MCF 10A (cell line): ENCODE results near the gene PPDPF. TPM values are rescaled to one million over a fixed set of nuclear protein-coding genes. Genes with fewer than 3 reads are reported as not detected.

Experiments
- BruUV-seq: library from RNA; stranded (reverse); fragments of 400-500 nt; replicated peaks from 2 replicates; lab custom pipeline; 2021; lab: Mats Ljungman, UMichigan
- CTCF ChIA-PET: fragments of 300-600 bp; sonication (Branson Sonifier 250); formaldehyde crosslinking; extraction: SDS; loops from one replicate; lab custom pipeline; 2021; ENCODE audit warnings: antibody characterized with exemption, inconsistent platforms; lab: Yijun Ruan, JAX
- POLR2A ChIA-PET: fragments of 300-600, 350-650 bp; sonication (Branson Sonifier 250); formaldehyde crosslinking; extraction: SDS; loops from one replicate; lab custom pipeline; 2020; ENCODE audit warnings: antibody characterized with exemption, inconsistent platforms; lab: Yijun Ruan, JAX
- DNase-seq: peaks from one replicate; pipeline ENCODE4 v3.0.0-alpha.2; 2018; ENCODE audit not compliant: unreplicated experiment
- H3K27ac Mint-ChIP-seq: one replicate; pipeline ENCODE4 v1.8.0; 2022; ENCODE audit warnings: mild to moderate bottlenecking, low read depth, mixed read lengths; ENCODE audit not compliant: unreplicated experiment
- H3K27me3 Mint-ChIP-seq: one replicate; pipeline ENCODE4 v1.8.0; 2022; ENCODE audit warnings: mixed read lengths; ENCODE audit not compliant: insufficient read depth, unreplicated experiment
- H3K36me3 Mint-ChIP-seq: one replicate; pipeline ENCODE4 v1.8.0; 2022; ENCODE audit warnings: mild to moderate bottlenecking, moderate library complexity, mixed read lengths; ENCODE audit not compliant: insufficient read depth, unreplicated experiment
- H3K4me1 Mint-ChIP-seq: one replicate; pipeline ENCODE4 v1.8.0; 2022; ENCODE audit warnings: mixed read lengths; ENCODE audit not compliant: insufficient read depth, unreplicated experiment
- H3K4me3 Mint-ChIP-seq: one replicate; pipeline ENCODE4 v1.8.0; 2022; ENCODE audit warnings: mild to moderate bottlenecking, moderate library complexity, mixed read lengths; ENCODE audit not compliant: unreplicated experiment
- H3K9me3 Mint-ChIP-seq: one replicate; pipeline ENCODE4 v1.8.0; 2022; ENCODE audit warnings: mixed read lengths; ENCODE audit not compliant: unreplicated experiment
- intact Hi-C: fragments of 100-400 bp; cut with micrococcal nuclease; formaldehyde crosslinking; loops from 2 replicates; pipeline ENCODE4 v1.14.1; 2022
- total RNA-seq: library from RNA; stranded (reverse); gene quantifications from 2 replicates; pipeline ENCODE4 v1.2.3, GENCODE V29; 2022
- TF ChIP-seq, protein P1 (sequence below): fragments of 200-600 bp; IDR thresholded peaks from one replicate; pipeline ENCODE4 v1.8.0; 2022; ENCODE audit warnings: antibody characterized with exemption, mild to moderate bottlenecking; ENCODE audit not compliant: unreplicated experiment

The PPDPF gene
- total RNA-seq, 1 experiment from 2014 or later = 315 TPM

- no peak for DNase-seq
- ChIA-PET POLR2A (interaction anchor here (0.6 kb wide), 1 partner anchor 27 kb away, joined by 3 read pairs; no protein-coding TSS in a partner anchor), CTCF (interaction anchor here (0.7 kb wide), 1 partner anchor 30 kb away, joined by 3 read pairs; no protein-coding TSS in a partner anchor)
- peaks cover 17% of the 10 kb centered on the region for H3K4me1 Mint-ChIP-seq
- TF ChIP-seq, protein P1, sequence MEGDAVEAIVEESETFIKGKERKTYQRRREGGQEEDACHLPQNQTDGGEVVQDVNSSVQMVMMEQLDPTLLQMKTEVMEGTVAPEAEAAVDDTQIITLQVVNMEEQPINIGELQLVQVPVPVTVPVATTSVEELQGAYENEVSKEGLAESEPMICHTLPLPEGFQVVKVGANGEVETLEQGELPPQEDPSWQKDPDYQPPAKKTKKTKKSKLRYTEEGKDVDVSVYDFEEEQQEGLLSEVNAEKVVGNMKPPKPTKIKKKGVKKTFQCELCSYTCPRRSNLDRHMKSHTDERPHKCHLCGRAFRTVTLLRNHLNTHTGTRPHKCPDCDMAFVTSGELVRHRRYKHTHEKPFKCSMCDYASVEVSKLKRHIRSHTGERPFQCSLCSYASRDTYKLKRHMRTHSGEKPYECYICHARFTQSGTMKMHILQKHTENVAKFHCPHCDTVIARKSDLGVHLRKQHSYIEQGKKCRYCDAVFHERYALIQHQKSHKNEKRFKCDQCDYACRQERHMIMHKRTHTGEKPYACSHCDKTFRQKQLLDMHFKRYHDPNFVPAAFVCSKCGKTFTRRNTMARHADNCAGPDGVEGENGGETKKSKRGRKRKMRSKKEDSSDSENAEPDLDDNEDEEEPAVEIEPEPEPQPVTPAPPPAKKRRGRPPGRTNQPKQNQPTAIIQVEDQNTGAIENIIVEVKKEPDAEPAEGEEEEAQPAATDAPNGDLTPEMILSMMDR = no peak
- intact Hi-C loops = loop anchor here (5.0 kb wide), 1 partner anchor 174 kb away; no protein-coding TSS in a partner anchor
- BruUV-seq = no TSS peak
- no peaks in the 10 kb centered on the region for H3K9me3 Mint-ChIP-seq
- no peak overlapping the region for H3K27ac Mint-ChIP-seq
- no peak overlapping the region for H3K4me3 Mint-ChIP-seq
- H3K36me3 Mint-ChIP-seq = peaks cover 6% of the 10 kb centered on the region
- H3K27me3 Mint-ChIP-seq = peaks cover 46% of the 10 kb centered on the region
Measured at GRCh38 chr20:63481503-63481902, 39.1 kb upstream of the PPDPF start.

GRCh38 chr20:63482021-63482587 lies 38.5 kb upstream of the PPDPF start:
- intact Hi-C loops = loop anchor here (5.0 kb wide), 1 partner anchor 175 kb away; no protein-coding TSS in a partner anchor
- BruUV-seq = no TSS peak
- H3K27me3 Mint-ChIP-seq = peaks cover 40% of the 10 kb centered on the region

DNA sequence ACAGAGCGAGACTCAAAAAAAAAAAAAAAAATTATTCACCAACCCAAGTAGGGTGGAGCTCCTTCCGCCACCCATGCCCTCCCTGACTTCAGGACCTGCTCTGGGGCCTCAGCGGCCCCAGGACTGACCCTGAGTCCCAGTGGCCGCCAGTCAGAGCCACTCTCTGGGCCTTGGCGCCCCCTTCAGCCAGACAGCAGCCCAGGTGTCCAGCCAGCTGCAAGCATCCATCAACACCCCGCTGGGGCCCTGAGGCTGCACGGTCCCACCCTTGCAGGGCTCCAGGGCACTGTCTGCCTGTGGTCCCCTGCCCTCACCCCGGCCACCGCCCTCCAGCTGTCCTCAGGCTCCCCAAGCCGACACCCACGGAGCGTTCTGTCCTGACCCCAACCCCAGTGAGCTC lies 36.7 kb upstream of the PPDPF start:
- no TSS peak for BruUV-seq
- TF ChIP-seq, protein P1 = no peak
- H3K27me3 Mint-ChIP-seq = peaks cover 36% of the 10 kb centered on the region
- peaks cover 17% of the 10 kb centered on the region for H3K4me1 Mint-ChIP-seq
- intact Hi-C loops = loop anchor here (5.0 kb wide), 1 partner anchor 177 kb away; no protein-coding TSS in a partner anchor
- DNase-seq = no peak
- ChIA-PET POLR2A (interaction anchor here (0.7 kb wide), 1 partner anchor 271 kb away, joined by 3 read pairs; no protein-coding TSS in a partner anchor), CTCF (interaction anchor here (0.7 kb wide), 1 partner anchor 436 kb away, joined by 3 read pairs; no protein-coding TSS in a partner anchor)
- no peak overlapping the region for H3K4me3 Mint-ChIP-seq
- no peak overlapping the region for H3K27ac Mint-ChIP-seq
- no peaks in the 10 kb centered on the region for H3K36me3 Mint-ChIP-seq
- H3K9me3 Mint-ChIP-seq = no peaks in the 10 kb centered on the region

More at GRCh38 chr20:63482021-63482587, 38.5 kb upstream of the PPDPF start:
- CTCF ChIA-PET = no interaction called here
- Mint-ChIP-seq H3K27ac (no peak overlapping the region), H3K4me3 (no peak overlapping the region), H3K4me1 (peaks cover 17% of the 10 kb centered on the region), H3K36me3 (peaks cover 1% of the 10 kb centered on the region), H3K9me3 (no peaks in the 10 kb centered on the region)
- POLR2A ChIA-PET = interaction anchor here (0.6 kb wide), 1 partner anchor 26 kb away, joined by 3 read pairs; no protein-coding TSS in a partner anchor
- DNase-seq = no peak
- TF ChIP-seq, protein P1 = no peak

- Mint-ChIP-seq H3K4me1 (peaks cover 17% of the 10 kb centered on the region), H3K27ac (no peak overlapping the region), H3K9me3 (no peaks in the 10 kb centered on the region), H3K36me3 (no peaks in the 10 kb centered on the region), H3K27me3 (peaks cover 36% of the 10 kb centered on the region), H3K4me3 (no peak overlapping the region)
- BruUV-seq = no TSS peak
- TF ChIP-seq, protein P1 = no peak
- DNase-seq = no peak
- intact Hi-C loops = loop anchor here (5.0 kb wide), 1 partner anchor 177 kb away; no protein-coding TSS in a partner anchor
- POLR2A ChIA-PET = interaction anchor here (0.7 kb wide), 1 partner anchor 271 kb away, joined by 3 read pairs; no protein-coding TSS in a partner anchor
- CTCF ChIA-PET = no interaction called here
Measured at GRCh38 chr20:63484236-63484635, 36.3 kb upstream of the PPDPF start.
